Esophagus squamous epithelium (tissue), 4 donors: ENCODE results near the gene GABRG3.

Experiments used
- CTCF ChIP-seq, 6 experiments: fragments of 450-650 bp in 4 of 6; fragments of 200-600 bp in 2 of 6; sonication (generic) in 2 of 6; IDR thresholded peaks; one replicate each; pipeline ENCODE4 v1.5.1; 2016 to 2019; ENCODE audit warnings: antibody characterized with exemption in 6 of 6, mild to moderate bottlenecking in 4 of 6, moderate library complexity in 4 of 6
- POLR2A ChIP-seq, 4 donors: fragments of 450-650 bp; IDR thresholded peaks; one replicate each; pipeline ENCODE4 v1.6.1; 2017; ENCODE audit warnings: antibody characterized with exemption in 4 of 4, mild to moderate bottlenecking in 4 of 4, moderate library complexity in 3 of 4

- TF ChIP-seq POLR2A (IDR thresholded peaks at IDR 0.05) (no peak), CTCF (IDR thresholded peaks at IDR 0.05) (no peak)
Measured at GRCh38 chr15:27036210-27036609, 65.2 kb downstream of the GABRG3 start.
